ENCODE results near the gene ARHGAP31.
"Not testable (repeated sequence)": the region's sequence is repeated elsewhere in the genome, so short reads cannot be mapped to it uniquely, and the experiment has no call there.

The ARHGAP31 gene

DNA sequence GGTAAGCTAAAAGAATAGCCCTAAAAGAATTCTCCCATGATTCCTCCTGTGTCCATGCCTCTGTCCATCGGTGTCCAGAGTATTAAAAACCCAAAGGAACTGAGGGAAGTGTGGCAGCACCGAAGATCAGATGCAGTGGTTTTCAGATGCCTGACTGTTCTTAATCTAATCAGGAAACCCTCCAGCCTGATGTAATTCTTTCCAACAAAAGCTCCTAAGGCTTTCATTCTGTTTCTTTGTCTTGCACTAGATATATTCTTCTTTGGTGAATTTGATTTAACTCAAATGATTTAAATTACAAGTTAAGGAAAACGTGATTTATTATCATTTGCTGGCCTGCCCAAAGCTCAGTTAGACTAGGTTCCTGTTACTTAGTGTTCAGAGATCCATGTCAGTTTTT, 71.2 kb downstream of the ARHGAP31 start:
- no peak overlapping the region for H3K9ac ChIP-seq
- no peaks in the 10 kb centered on the region for H3K79me2 ChIP-seq
- no peak overlapping the region for H2AFZ ChIP-seq
- H3K27ac ChIP-seq = no peak overlapping the region
- no peak overlapping the region for H3K4me2 ChIP-seq (ENCODE audit: low read length)
- H3K4me3 ChIP-seq (ENCODE audit: low read depth, low read length) = no peak overlapping the region
- H3K9me3 ChIP-seq (ENCODE audit: control insufficient read depth, low read length) = no peaks in the 10 kb centered on the region
- H3K4me1 ChIP-seq = no peaks in the 10 kb centered on the region
- no peaks in the 10 kb centered on the region for H3K27me3 ChIP-seq (ENCODE audit: control insufficient read depth, insufficient read depth, low read length)
- TF ChIP-seq, protein P1, sequence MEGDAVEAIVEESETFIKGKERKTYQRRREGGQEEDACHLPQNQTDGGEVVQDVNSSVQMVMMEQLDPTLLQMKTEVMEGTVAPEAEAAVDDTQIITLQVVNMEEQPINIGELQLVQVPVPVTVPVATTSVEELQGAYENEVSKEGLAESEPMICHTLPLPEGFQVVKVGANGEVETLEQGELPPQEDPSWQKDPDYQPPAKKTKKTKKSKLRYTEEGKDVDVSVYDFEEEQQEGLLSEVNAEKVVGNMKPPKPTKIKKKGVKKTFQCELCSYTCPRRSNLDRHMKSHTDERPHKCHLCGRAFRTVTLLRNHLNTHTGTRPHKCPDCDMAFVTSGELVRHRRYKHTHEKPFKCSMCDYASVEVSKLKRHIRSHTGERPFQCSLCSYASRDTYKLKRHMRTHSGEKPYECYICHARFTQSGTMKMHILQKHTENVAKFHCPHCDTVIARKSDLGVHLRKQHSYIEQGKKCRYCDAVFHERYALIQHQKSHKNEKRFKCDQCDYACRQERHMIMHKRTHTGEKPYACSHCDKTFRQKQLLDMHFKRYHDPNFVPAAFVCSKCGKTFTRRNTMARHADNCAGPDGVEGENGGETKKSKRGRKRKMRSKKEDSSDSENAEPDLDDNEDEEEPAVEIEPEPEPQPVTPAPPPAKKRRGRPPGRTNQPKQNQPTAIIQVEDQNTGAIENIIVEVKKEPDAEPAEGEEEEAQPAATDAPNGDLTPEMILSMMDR (IDR thresholded peaks at IDR 0.05) = no peak
- no peaks in the 10 kb centered on the region for H3K36me3 ChIP-seq (ENCODE audit: control insufficient read depth, insufficient read depth, low read length)

DNA sequence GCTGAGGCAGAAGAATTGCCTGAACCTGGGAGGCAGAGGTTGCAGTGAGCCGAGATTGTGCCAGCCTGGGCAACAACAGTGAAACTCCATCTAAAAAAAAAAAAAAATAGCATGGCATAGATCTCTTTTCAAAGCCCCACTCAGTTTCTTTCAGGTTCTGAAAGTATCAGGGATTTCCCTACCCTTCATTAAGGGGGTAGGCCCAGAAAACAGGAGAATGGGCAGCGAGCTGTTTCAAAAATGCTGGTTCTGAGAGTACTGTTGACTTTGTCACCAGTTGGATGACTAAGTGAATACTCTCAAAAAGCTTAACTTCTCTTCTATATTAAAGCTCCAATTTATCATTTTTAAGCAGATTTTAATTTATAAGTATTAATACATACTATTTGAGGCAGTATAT, 72.8 kb downstream of the ARHGAP31 start:
- no peaks in the 10 kb centered on the region for H3K36me3 ChIP-seq (ENCODE audit: control insufficient read depth, insufficient read depth, low read length)
- no peaks in the 10 kb centered on the region for H3K9me3 ChIP-seq (ENCODE audit: control insufficient read depth, low read length)
- no peak overlapping the region for H3K27ac ChIP-seq
- H3K4me3 ChIP-seq (ENCODE audit: low read depth, low read length) = no peak overlapping the region
- H3K27me3 ChIP-seq (ENCODE audit: control insufficient read depth, insufficient read depth, low read length) = no peaks in the 10 kb centered on the region
- no peaks in the 10 kb centered on the region for H3K4me1 ChIP-seq
- no peak overlapping the region for H3K9ac ChIP-seq
- TF ChIP-seq, protein P1 (IDR thresholded peaks at IDR 0.05) = no peak
- H3K4me2 ChIP-seq (ENCODE audit: low read length) = no peak overlapping the region
- H3K79me2 ChIP-seq = no peaks in the 10 kb centered on the region
- H2AFZ ChIP-seq = no peak overlapping the region

DNA sequence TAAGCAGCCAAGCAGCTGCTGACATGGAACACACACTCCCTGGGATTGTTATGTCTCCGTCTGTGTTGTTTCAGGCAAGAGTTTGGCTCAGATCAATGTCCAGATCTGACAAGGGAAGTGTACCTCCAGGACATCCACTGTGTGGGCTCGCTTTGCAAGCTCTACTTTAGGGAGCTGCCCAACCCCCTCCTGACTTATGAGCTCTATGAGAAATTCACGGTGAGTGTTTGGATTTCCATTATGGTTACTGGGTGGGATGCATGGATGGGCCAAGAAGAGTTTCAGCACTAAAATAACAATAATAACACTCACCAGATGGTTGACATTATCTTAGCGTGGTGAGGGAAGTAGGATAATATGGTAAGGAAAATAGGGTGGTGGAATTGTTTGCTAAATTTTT, 74.1 kb downstream of the ARHGAP31 start:
- H3K27ac ChIP-seq = no peak overlapping the region
- TF ChIP-seq, protein P1 (IDR thresholded peaks at IDR 0.05) = no peak
- no peaks in the 10 kb centered on the region for H3K79me2 ChIP-seq
- H3K36me3 ChIP-seq (ENCODE audit: control insufficient read depth, insufficient read depth, low read length) = no peaks in the 10 kb centered on the region
- H3K4me1 ChIP-seq = no peaks in the 10 kb centered on the region
- no peak overlapping the region for H2AFZ ChIP-seq
- no peaks in the 10 kb centered on the region for H3K27me3 ChIP-seq (ENCODE audit: control insufficient read depth, insufficient read depth, low read length)
- no peak overlapping the region for H3K4me3 ChIP-seq (ENCODE audit: low read depth, low read length)
- no peaks in the 10 kb centered on the region for H3K9me3 ChIP-seq (ENCODE audit: control insufficient read depth, low read length)
- H3K9ac ChIP-seq = no peak overlapping the region
- no peak overlapping the region for H3K4me2 ChIP-seq (ENCODE audit: low read length)

DNA sequence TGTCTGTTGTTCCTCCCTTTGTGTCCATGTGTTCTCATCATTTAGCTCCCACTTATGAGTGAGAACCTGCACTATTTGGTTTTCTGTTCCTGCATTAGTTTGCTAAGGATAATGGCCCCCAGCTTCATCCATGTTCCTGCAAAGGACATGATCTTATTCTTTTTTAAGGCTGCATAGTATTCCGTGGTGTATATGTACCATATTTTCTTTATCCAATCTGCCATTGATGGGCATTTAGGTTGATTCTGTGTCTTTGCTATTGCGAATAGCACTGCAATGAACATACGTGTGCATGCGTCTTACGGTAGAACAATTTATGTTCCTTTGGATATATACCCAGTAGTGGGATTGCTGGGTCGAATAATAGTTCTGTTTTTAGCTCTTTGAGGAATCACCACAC, 77.6 kb downstream of the ARHGAP31 start:
- H3K36me3 ChIP-seq (ENCODE audit: control insufficient read depth, insufficient read depth, low read length); H3K27ac ChIP-seq; H3K4me1 ChIP-seq; H3K9ac ChIP-seq; H3K4me2 ChIP-seq (ENCODE audit: low read length); H3K79me2 ChIP-seq; H3K9me3 ChIP-seq (ENCODE audit: control insufficient read depth, low read length); H3K27me3 ChIP-seq (ENCODE audit: control insufficient read depth, insufficient read depth, low read length); H2AFZ ChIP-seq; H3K4me3 ChIP-seq (ENCODE audit: low read depth, low read length): not testable (repeated sequence)

DNA sequence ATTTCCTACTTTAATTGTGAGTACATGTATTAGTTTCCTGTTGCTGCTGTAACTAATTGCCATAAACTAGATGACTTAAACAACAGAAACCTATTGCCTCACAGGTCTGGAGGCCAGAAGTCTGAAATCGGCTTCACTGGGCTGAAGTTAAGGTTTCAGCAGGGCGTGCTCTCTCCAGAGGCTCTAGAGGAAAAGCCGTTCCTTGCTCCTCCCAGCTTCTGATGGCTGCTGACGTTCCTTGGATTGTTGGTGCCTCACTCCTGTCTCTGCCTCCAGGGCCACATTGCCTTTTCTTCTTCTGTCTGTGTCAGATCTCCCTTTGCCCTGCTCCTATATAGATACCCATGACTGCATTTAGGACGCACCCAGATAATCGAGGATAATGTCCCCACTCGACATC, 80.9 kb downstream of the ARHGAP31 start:
- TF ChIP-seq, protein P1 (IDR thresholded peaks at IDR 0.05) = no peak
- Histone ChIP-seq H3K79me2 (no peaks in the 10 kb centered on the region), H3K9ac (no peak overlapping the region), H3K27me3 (ENCODE audit: control insufficient read depth, insufficient read depth, low read length) (no peaks in the 10 kb centered on the region), H3K4me1 (no peaks in the 10 kb centered on the region), H2AFZ (no peak overlapping the region), H3K36me3 (ENCODE audit: control insufficient read depth, insufficient read depth, low read length) (no peaks in the 10 kb centered on the region), H3K9me3 (ENCODE audit: control insufficient read depth, low read length) (no peaks in the 10 kb centered on the region), H3K4me3 (ENCODE audit: low read depth, low read length) (no peak overlapping the region), H3K4me2 (ENCODE audit: low read length) (no peak overlapping the region), H3K27ac (no peak overlapping the region)

All from parathyroid adenoma (tissue), 2 donors.